ENCODE results near the gene SEMA4C. TPM values are rescaled to one million over a fixed set of nuclear protein-coding genes. Genes with fewer than 3 reads are reported as not detected.

Gene SEMA4C
- total and polyA plus RNA-seq, 9 of the 15 experiments (the other 6 are each of a cell fraction or from before 2014, with no cell fraction given), result 0.32 to 59.7 (median 23.9) TPM

DNA sequence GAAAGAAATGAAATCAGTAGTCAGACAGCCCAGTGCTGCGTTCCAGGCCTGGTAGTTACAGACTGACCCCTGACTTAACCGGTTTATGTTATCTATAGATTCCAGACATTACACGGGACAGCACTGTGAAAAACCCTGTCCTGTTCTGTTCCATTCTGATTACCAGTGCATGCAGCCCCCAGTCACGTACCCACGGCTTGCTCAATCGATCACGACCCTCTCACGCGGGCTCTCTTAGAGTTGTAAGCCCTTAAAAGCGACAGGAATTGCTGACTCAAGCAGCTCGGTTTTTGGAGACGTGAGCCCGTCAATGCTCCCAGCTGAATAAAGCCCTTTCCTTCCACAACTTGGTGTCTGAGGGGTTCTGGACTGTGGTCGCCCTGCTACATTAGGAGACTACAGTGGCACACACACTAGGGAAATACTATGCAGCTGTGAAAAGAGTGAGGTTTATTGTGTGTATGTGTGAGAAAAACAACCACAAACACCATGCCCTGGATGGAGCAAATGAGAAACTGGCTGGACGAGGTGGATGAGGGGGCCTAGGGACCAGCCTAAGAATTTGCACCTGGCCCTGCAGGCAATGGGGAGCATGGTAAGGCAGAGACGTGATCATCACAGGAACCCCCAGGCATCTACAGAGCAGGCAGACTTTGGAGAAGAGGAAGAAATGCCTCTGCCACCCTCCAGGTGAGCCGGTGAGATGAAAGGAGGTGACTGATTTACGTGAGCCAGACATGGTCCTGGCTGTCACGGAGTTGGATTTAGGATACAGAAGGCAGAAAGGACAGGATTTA, 49.1 kb upstream of the SEMA4C start (continued):
- TF ChIP-seq, protein P1, sequence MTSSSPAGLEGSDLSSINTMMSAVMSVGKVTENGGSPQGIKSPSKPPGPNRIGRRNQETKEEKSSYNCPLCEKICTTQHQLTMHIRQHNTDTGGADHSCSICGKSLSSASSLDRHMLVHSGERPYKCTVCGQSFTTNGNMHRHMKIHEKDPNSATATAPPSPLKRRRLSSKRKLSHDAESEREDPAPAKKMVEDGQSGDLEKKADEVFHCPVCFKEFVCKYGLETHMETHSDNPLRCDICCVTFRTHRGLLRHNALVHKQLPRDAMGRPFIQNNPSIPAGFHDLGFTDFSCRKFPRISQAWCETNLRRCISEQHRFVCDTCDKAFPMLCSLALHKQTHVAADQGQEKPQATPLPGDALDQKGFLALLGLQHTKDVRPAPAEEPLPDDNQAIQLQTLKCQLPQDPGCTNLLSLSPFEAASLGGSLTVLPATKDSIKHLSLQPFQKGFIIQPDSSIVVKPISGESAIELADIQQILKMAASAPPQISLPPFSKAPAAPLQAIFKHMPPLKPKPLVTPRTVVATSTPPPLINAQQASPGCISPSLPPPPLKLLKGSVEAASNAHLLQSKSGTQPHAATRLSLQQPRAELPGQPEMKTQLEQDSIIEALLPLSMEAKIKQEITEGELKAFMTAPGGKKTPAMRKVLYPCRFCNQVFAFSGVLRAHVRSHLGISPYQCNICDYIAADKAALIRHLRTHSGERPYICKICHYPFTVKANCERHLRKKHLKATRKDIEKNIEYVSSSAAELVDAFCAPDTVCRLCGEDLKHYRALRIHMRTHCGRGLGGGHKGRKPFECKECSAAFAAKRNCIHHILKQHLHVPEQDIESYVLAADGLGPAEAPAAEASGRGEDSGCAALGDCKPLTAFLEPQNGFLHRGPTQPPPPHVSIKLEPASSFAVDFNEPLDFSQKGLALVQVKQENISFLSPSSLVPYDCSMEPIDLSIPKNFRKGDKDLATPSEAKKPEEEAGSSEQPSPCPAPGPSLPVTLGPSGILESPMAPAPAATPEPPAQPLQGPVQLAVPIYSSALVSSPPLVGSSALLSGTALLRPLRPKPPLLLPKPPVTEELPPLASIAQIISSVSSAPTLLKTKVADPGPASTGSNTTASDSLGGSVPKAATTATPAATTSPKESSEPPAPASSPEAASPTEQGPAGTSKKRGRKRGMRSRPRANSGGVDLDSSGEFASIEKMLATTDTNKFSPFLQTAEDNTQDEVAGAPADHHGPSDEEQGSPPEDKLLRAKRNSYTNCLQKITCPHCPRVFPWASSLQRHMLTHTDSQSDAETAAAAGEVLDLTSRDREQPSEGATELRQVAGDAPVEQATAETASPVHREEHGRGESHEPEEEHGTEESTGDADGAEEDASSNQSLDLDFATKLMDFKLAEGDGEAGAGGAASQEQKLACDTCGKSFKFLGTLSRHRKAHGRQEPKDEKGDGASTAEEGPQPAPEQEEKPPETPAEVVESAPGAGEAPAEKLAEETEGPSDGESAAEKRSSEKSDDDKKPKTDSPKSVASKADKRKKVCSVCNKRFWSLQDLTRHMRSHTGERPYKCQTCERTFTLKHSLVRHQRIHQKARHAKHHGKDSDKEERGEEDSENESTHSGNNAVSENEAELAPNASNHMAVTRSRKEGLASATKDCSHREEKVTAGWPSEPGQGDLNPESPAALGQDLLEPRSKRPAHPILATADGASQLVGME (CRISPR knock-in tag; IDR thresholded peaks at IDR 0.05), result no peak
- TF ChIP-seq EGR1 (conservative IDR thresholded peaks at IDR 0.05) (no peak), NR2C1 (IDR thresholded peaks at IDR 0.05) (peak; percentile 66), NR2C1 (tag; IDR thresholded peaks at IDR 0.05) (peak; percentile 77), IRF2 (CRISPR knock-in tag; IDR thresholded peaks at IDR 0.05) (no peak), ZBTB1 (CRISPR knock-in tag; IDR thresholded peaks at IDR 0.05; ENCODE audit: borderline replicate concordance, low read depth) (no peak), XRCC4 (IDR thresholded peaks at IDR 0.05; ENCODE audit: extremely low read depth, insufficient read depth, insufficient read length) (no peak), NELFE (IDR thresholded peaks at IDR 0.05; ENCODE audit: insufficient read depth, insufficient read length) (no peak)
- TF ChIP-seq, protein P2, sequence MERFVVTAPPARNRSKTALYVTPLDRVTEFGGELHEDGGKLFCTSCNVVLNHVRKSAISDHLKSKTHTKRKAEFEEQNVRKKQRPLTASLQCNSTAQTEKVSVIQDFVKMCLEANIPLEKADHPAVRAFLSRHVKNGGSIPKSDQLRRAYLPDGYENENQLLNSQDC (CRISPR knock-in tag; IDR thresholded peaks at IDR 0.05), result no peak
- TF ChIP-seq, protein P3, sequence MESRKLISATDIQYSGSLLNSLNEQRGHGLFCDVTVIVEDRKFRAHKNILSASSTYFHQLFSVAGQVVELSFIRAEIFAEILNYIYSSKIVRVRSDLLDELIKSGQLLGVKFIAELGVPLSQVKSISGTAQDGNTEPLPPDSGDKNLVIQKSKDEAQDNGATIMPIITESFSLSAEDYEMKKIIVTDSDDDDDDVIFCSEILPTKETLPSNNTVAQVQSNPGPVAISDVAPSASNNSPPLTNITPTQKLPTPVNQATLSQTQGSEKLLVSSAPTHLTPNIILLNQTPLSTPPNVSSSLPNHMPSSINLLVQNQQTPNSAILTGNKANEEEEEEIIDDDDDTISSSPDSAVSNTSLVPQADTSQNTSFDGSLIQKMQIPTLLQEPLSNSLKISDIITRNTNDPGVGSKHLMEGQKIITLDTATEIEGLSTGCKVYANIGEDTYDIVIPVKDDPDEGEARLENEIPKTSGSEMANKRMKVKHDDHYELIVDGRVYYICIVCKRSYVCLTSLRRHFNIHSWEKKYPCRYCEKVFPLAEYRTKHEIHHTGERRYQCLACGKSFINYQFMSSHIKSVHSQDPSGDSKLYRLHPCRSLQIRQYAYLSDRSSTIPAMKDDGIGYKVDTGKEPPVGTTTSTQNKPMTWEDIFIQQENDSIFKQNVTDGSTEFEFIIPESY (CRISPR knock-in tag; IDR thresholded peaks at IDR 0.05), result no peak
- TF ChIP-seq, protein P4, sequence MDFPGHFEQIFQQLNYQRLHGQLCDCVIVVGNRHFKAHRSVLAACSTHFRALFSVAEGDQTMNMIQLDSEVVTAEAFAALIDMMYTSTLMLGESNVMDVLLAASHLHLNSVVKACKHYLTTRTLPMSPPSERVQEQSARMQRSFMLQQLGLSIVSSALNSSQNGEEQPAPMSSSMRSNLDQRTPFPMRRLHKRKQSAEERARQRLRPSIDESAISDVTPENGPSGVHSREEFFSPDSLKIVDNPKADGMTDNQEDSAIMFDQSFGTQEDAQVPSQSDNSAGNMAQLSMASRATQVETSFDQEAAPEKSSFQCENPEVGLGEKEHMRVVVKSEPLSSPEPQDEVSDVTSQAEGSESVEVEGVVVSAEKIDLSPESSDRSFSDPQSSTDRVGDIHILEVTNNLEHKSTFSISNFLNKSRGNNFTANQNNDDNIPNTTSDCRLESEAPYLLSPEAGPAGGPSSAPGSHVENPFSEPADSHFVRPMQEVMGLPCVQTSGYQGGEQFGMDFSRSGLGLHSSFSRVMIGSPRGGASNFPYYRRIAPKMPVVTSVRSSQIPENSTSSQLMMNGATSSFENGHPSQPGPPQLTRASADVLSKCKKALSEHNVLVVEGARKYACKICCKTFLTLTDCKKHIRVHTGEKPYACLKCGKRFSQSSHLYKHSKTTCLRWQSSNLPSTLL (IDR thresholded peaks at IDR 0.05), result no peak
- TF ChIP-seq, protein P5, sequence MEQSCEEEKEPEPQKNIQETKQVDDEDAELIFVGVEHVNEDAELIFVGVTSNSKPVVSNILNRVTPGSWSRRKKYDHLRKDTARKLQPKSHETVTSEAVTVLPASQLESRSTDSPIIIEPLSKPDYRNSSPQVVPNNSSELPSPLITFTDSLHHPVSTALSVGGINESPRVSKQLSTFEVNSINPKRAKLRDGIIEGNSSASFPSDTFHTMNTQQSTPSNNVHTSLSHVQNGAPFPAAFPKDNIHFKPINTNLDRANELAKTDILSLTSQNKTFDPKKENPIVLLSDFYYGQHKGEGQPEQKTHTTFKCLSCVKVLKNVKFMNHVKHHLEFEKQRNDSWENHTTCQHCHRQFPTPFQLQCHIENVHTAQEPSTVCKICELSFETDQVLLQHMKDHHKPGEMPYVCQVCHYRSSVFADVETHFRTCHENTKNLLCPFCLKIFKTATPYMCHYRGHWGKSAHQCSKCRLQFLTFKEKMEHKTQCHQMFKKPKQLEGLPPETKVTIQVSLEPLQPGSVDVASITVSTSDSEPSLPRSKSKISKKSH (CRISPR knock-in tag; IDR thresholded peaks at IDR 0.05), result no peak
